ENCODE data around the gene PFKFB2.

GRCh38 chr1:207028884-207029650, 24.0 kb upstream of the PFKFB2 start:
- TF ChIP-seq CTCF (optimal IDR thresholded peaks at IDR 0.05 in 1 of 3, IDR thresholded peaks at IDR 0.05 in 1 of 3, conservative IDR thresholded peaks at IDR 0.05 in 1 of 3; ENCODE audit: extremely low read depth in 1 of 3, insufficient read depth in 2 of 3, low read length in 3 of 3) (no peak), EZH2 (IDR thresholded peaks at IDR 0.05; ENCODE audit: low read length) (no peak)
